Adrenal gland (tissue), 12 donors: Measurements from ENCODE around the gene SPEM1. TPM values are rescaled to one million over a fixed set of nuclear protein-coding genes. Genes with fewer than 3 reads are reported as not detected.

ENCODE experiments used
- DNase-seq, 7 donors: peaks; one replicate each; pipeline ENCODE4 v3.0.0-alpha.2; 2019 to 2020
- H3K27ac ChIP-seq, 5 donors: fragments of 200-600 bp; sonication (generic) in 4 of 5; 1 replicate in 3 of 5; 2 replicates in 2 of 5; pipeline versions ENCODE4 v1.5.1 to v1.8.0; 2016 to 2020; ENCODE audit warnings: mild to moderate bottlenecking in 1 of 5
- H3K27me3 ChIP-seq: fragments of 200-600 bp; 2 replicates; pipeline ENCODE4 v1.8.0; 2021
- H3K36me3 ChIP-seq, 2 donors: fragments of 200-600 bp; replicated peaks in 1 of 2; 1 replicate in 1 of 2; 2 replicates in 1 of 2; pipeline versions ENCODE4 v1.5.1 to v1.8.0; 2018 to 2022
- H3K4me1 ChIP-seq, 2 donors: fragments of 200-600 bp; replicated peaks in 1 of 2; 1 replicate in 1 of 2; 2 replicates in 1 of 2; pipeline versions ENCODE4 v1.5.1 to v1.8.0; 2018 to 2021
- H3K4me3 ChIP-seq, 4 donors: fragments of 200-600 bp; sonication (generic) in 3 of 4; one replicate each; pipeline ENCODE4 v1.5.1; 2016 to 2018
- H3K9me3 ChIP-seq, 3 donors: fragments of 200-600 bp; sonication (generic) in 1 of 3; replicated peaks in 1 of 3; 1 replicate in 2 of 3; 2 replicates in 1 of 3; pipeline versions ENCODE4 v1.5.1 to v1.8.0; 2016 to 2021
- POLR2A ChIP-seq, 2 donors: fragments of 450-650 bp; IDR thresholded peaks; one replicate each; pipeline ENCODE4 v1.6.1; 2017; ENCODE audit warnings: antibody characterized with exemption in 2 of 2, mild to moderate bottlenecking in 2 of 2, moderate library complexity in 1 of 2
- WGBS, 4 donors: extraction: QIAGEN DNeasy Blood & Tissue Kit in 2 of 4; methylation state at CpG; one replicate each; pipeline versions ENCODE4 v1.1.5 to v1.1.7; 2013 to 2017; 5-methylcytosine and 5-hydroxymethylcytosine counted together
- intact Hi-C, 2 donors: fragments of 100-400 bp; cut with DNase I; formaldehyde crosslinking; loops; one replicate each; pipeline versions ENCODE4 v1.14.1 to v1.15.0; 2022 to 2023
- polyA plus RNA-seq, 3 donors: library from polyadenylated mRNA; stranded (reverse); fragments of 200-250 nt in 2 of 3; fragments of 350-450 nt in 1 of 3; fragmentation: Illumina TruSeq in 1 of 3; extraction: RNeasy Lipid Tissue Mini Kit (QIAGEN cat#74804) in 1 of 3; gene quantifications; one replicate each; pipeline ENCODE4 v1.2.3, GENCODE V29; 2013 to 2014
- total RNA-seq, 9 donors: library from RNA; depleted of rRNA in 4 of 9; stranded (reverse); fragments of >200 nt in 4 of 9; fragments of 120-200 nt in 1 of 9; fragmentation: NEBNext Ultra II Directional in 1 of 9; extraction: Animal tissue kit (Norgen Biotek cat#: 25700) in 1 of 9; gene quantifications; one replicate each; pipeline versions ENCODE4 v1.1.0 to v1.2.4, GENCODE V29; 2013 to 2023
- TF ChIP-seq, protein P1 (sequence below), 6 experiments: fragments of 450-650 bp in 4 of 6; fragments of 200-600 bp in 2 of 6; sonication (generic) in 1 of 6; IDR thresholded peaks; 1 replicate in 5 of 6; 2 replicates in 1 of 6; pipeline versions ENCODE4 v1.5.1 to v1.8.0; 2016 to 2021; ENCODE audit warnings: antibody characterized with exemption in 6 of 6, mild to moderate bottlenecking in 2 of 6, moderate library complexity in 1 of 6
- donor health status: healthy with polysubstance abuse.
- donor health status: Bipolar disorder and iron deficiency.
- donor health status: DM: yes; HTN: yes; CAD: no.
- donor health status: DM: no; HTN: no; CAD: no.
- donor health status: DM: no; HTN: no; CAD: no.
- donor health status: DM: yes; HTN: yes; CAD: no.

Gene SPEM1
- total and polyA plus RNA-seq, 12 donors: not detected

DNA sequence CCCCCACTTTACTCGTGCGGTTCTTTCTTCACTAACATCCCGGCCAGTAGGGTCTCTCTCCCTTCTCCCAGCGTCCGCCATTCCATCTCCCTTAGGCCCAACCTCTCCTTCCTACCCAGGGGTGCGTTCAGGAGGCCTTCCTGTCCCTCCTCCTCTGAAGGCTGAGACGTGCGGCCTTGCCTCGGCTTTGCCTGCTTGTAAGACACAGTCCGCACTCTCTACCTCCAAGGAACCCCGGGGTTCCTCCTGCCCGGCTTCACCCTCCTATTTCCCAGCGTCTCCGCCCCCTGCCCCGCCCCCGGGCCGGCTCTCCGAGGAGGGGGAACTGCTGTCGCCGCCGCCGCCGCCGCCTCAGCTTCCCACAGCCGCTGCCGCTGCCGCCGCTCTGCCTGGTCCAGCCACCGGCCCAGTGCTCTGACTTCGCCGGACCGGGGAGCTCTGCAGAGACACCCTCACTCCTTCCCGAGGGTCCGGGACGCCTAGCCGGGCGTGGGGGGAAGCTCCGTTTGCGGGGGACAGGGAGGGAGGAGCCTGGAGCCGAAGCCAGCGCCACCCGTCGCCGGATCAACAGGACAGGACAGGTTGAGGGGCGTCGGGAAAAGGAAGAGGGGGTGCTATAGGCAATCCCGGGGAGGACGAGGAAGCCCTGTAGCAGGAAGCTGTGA is 18.0 kb downstream of the SPEM1 start:
- DNase-seq: peak; percentile 72 to 88 (median 79)
- TF ChIP-seq POLR2A (IDR thresholded peaks at IDR 0.05): peak in 1 of 2 donors; percentile 55
- TF ChIP-seq, protein P1, sequence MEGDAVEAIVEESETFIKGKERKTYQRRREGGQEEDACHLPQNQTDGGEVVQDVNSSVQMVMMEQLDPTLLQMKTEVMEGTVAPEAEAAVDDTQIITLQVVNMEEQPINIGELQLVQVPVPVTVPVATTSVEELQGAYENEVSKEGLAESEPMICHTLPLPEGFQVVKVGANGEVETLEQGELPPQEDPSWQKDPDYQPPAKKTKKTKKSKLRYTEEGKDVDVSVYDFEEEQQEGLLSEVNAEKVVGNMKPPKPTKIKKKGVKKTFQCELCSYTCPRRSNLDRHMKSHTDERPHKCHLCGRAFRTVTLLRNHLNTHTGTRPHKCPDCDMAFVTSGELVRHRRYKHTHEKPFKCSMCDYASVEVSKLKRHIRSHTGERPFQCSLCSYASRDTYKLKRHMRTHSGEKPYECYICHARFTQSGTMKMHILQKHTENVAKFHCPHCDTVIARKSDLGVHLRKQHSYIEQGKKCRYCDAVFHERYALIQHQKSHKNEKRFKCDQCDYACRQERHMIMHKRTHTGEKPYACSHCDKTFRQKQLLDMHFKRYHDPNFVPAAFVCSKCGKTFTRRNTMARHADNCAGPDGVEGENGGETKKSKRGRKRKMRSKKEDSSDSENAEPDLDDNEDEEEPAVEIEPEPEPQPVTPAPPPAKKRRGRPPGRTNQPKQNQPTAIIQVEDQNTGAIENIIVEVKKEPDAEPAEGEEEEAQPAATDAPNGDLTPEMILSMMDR (IDR thresholded peaks at IDR 0.05): no peak
- Histone ChIP-seq H3K27me3 (no peaks in the 10 kb centered on the region), H3K27ac (peak overlapping the region; percentile 78 to 94 (median 90)), H3K36me3 (no peaks in the 10 kb centered on the region), H3K9me3 (no peaks in the 10 kb centered on the region), H3K4me1 (peaks cover 50 to 52% of the 10 kb centered on the region in 2 donors), H3K4me3 (peak overlapping the region in 3 of 4 donors; percentile 30 to 62 (median 54))
- WGBS, 4 donors: 22 to 29% (median 25%) methylated on average over 21 to 48 of the region's 48 CpGs
- intact Hi-C loops: loop anchor here (5.0 kb wide), 2 partner anchors 39 to 124 kb away; partner anchors contain the start of genes SENP3 (in 1 of the 2) and ZBTB4 (in 1 of the 2)

DNA sequence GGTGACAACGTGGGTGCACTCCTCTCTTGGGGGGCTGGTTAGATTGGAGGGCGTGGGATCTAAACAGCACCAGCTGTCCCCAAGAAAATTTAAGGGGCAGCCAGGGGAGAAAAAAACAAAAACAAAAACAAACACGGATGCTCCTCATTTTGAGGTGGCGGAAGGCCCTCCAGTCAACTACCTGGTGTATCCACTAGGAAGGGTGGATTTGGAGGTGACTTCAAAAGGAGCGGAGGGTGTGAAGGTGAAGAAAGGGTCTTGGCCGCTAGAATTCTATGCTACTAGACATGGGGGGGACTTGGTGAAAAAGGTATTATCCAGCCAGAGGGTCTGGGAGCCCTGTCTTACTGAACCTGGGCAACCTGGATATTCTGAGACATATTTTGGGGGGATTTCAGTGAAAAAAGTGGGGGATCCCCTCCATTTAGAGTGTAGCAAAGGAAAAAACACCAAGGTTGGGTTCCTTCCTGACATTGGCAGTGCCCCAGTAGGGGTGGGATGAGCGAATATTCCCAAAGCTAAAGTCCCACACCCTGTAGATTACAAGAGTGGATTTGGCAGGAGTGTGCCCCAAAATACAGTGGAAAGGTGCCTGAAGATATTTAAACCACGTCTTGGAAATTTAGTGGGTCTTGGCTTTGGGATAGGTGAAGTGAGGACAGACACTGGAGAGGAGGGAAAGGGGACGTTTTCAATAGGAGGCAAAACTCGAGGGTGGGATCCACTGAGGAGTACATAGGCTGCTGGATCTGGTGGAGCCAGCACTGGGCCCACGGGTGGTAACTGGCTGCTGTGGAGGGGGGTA is 18.7 kb downstream of the SPEM1 start:
- intact Hi-C loops: loop anchor here (5.0 kb wide), 2 partner anchors 38 to 123 kb away; partner anchors contain the start of genes SENP3 (in 1 of the 2) and ZBTB4 (in 1 of the 2)
- peak overlapping the region in 4 of 5 donors; percentile 78 to 94 (median 89) for H3K27ac ChIP-seq
- DNase-seq: no peak
- H3K4me1 ChIP-seq: peaks cover 52 to 53% of the 10 kb centered on the region in 2 donors
- TF ChIP-seq, protein P1 (IDR thresholded peaks at IDR 0.05): no peak
- no peak for TF ChIP-seq POLR2A (IDR thresholded peaks at IDR 0.05)
- H3K9me3 ChIP-seq: no peaks in the 10 kb centered on the region
- no peaks in the 10 kb centered on the region for H3K36me3 ChIP-seq
- no peaks in the 10 kb centered on the region for H3K27me3 ChIP-seq
- peak overlapping the region in 2 of 4 donors; percentile 54 to 62 for H3K4me3 ChIP-seq
- WGBS, 4 donors: 44 to 52% (median 46%) methylated on average over 11 of the region's 11 CpGs

DNA sequence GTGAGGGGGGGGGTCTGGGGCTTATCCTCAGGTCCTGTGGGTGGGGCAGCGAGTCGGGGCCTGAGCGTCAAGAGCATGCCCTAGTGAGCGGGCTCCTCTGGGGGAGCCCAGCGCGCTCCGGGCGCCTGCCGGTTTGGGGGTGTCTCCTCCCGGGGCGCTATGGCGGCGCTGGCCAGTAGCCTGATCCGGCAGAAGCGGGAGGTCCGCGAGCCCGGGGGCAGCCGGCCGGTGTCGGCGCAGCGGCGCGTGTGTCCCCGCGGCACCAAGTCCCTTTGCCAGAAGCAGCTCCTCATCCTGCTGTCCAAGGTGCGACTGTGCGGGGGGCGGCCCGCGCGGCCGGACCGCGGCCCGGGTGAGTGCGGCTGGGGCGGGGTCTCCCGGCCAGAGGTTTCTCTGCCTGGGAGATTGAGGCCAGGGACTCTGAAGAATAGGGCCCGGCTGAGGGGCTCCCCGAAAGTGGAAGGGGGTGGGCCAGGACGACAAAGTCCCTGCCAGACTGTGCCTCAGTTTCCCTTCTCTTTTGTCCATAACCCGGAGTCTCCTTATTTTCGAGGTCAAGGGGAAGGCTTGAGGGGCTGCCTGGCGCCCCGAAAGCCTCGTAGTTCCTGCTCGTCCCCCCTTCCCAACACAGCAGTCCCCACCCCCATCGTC is 19.5 kb downstream of the SPEM1 start, which contains the start of gene FGF11:
TSS of gene FGF11 (plus strand) at position 51 of the 651 bp plus-strand sequence. CDS start at position 160, 109 bp downstream.
- intact Hi-C loops: loop anchor here (5.0 kb wide), 2 partner anchors 38 to 123 kb away; partner anchors contain the start of genes SENP3 (in 1 of the 2) and ZBTB4 (in 1 of the 2)

More for the DNA sequence above, 19.5 kb downstream of the SPEM1 start, which contains the start of gene FGF11:
- Histone ChIP-seq H3K9me3 (no peaks in the 10 kb centered on the region), H3K4me3 (peak within 1 kb of the TSS in 3 of 4 donors; percentile 50 to 62 (median 54)), H3K4me1 (peaks cover 57 to 58% of the 10 kb centered on the region in 2 donors), H3K27me3 (no peaks in the 10 kb centered on the region), H3K36me3 (no peaks in the 10 kb centered on the region), H3K27ac (peak within 1 kb of the TSS; percentile 87 to 94 (median 90))
- TF ChIP-seq, protein P1 (IDR thresholded peaks at IDR 0.05): no peak
- TF ChIP-seq POLR2A (IDR thresholded peaks at IDR 0.05): no peak
- 0 to 4% (median 2%) methylated on average over 23 to 50 of the region's 50 CpGs for WGBS, 4 donors
- peak in 2 of 7 donors; percentile 30 to 38 for DNase-seq
